GM12892 (cell line): ENCODE results near the gene EPHX1.
"Not testable (repeated sequence)": the region's sequence is repeated elsewhere in the genome, so short reads cannot be mapped to it uniquely, and the experiment has no call there.

Experiments
- DNase-seq: peaks from one replicate; pipeline ENCODE4 v3.0.0; 2011; ENCODE audit not compliant: insufficient read length
- FAIRE-seq: peaks from 2 replicates; lab custom pipeline; 2011; peaks lifted over from hg19 to GRCh38; lab: Jason Lieb, UNC
- POLR2A ChIP-seq: IDR thresholded peaks from 2 replicates; pipeline ENCODE4 v1.6.1; 2011; ENCODE audit warnings: low read depth, low read length, control low read depth
- POLR2AphosphoS5 ChIP-seq: IDR thresholded peaks from 2 replicates; pipeline ENCODE4 v1.6.1; 2011; ENCODE audit warnings: low read depth, low read length, control low read depth
- TAF1 ChIP-seq: IDR thresholded peaks from 2 replicates; pipeline ENCODE4 v1.6.1; 2011; ENCODE audit warnings: low read depth, mild to moderate bottlenecking, control low read depth, low read length, borderline replicate concordance

EPHX1 gene

DNA sequence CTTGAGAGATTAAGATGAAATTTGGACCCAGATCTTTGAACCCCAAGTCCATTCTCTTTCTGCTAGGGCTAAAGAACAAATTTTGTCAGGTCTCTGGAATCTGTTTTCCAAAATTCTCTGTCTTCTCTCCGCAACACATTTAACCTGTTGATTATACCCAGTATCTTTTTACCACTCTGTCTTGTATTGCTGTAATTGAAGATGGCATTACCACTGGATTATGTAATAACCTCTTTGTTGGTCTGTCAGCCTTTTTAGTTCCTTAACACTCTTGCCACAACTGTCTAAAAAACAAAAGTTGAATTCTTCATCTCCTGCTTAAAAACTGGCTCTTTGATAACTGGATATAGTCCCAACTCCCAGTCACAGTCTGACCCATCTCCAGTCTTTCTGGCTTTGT, 29.3 kb upstream of the EPHX1 start:
- TF ChIP-seq POLR2A (no peak), POLR2AphosphoS5 (no peak), TAF1 (no peak)
- no peak for FAIRE-seq
- no peak for DNase-seq

DNA sequence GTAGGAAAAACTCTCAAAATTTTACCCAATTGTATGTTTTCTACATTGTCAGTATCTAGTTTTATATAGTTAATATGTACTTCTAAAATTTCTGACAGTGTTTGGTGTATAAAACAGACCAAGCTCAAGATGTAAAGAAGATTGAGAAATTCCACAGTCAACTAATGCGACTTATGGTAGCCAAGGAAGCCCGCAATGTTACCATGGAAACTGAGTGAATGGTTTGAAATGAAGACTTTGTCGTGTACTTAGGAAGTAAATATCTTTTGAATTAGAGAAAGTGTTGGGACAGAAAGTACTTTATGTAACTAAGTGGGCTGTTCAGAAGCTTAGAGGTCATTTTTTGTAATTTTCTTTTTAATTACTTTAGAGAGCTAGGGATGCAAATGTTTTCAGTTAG, 20.8 kb upstream of the EPHX1 start:
- FAIRE-seq = peak; percentile 73
- DNase-seq = not testable (repeated sequence)

DNA sequence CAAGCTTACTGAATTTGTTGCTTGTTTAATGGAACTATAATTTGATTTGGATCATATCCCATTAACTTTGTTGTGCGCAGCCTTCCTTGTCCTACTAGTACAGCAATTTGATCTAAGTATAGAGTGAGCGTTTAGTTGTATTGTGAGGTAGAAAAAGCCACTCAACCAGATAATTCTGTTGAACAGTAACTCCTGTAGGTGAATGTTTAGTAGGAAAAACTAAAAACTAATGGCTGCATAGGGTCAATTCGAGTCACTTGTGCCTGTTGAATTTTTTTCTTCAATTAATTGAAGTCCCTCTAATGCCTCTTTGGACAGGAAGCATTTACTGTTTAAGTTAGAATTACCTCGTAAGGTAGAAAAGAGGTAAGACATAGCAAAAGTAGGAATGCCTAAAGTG, 15.0 kb upstream of the EPHX1 start:
- DNase-seq = no peak
- TF ChIP-seq POLR2A (no peak), TAF1 (no peak), POLR2AphosphoS5 (no peak)
- no peak for FAIRE-seq

DNA sequence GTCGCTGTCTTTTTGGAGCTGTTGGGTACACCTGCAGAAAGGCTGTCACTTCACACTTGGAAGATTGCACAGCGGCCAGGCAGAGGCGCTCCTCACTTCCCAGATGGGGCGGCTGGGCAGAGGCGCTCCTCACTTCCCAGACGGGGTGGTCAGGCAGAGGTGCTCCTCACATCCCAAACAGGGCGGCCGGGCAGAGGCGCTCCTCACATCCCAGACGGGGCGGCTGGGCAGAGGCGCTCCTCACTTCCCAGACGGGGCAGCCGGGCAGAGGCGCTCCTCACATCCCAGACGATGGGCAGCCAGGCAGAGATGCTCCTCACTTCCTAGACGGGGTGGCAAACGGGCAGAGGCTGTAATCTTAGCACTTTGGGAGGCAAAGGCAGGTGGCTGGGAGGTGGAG, 13.8 kb upstream of the EPHX1 start:
- DNase-seq, FAIRE-seq: not testable (repeated sequence)

DNA sequence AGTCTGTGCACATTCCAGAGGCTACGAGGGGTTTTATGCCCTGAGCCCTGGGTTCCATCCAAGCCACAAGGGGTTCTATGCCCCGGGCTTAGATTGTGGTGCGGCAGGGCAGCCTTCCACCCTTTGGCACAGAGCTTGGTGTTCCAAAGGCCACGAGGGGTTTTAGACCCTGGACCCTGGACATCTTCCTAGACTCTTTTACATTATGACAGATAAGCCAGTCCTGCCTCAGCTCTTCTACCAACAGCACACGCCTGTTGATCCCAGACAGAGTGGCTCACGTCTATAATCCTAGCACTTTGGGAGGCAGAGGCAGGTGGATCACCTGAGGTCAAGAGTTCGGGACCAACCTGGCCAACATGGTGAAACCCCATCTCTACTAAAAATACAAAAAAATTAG, 8.8 kb upstream of the EPHX1 start:
- DNase-seq, FAIRE-seq: not testable (repeated sequence)

DNA sequence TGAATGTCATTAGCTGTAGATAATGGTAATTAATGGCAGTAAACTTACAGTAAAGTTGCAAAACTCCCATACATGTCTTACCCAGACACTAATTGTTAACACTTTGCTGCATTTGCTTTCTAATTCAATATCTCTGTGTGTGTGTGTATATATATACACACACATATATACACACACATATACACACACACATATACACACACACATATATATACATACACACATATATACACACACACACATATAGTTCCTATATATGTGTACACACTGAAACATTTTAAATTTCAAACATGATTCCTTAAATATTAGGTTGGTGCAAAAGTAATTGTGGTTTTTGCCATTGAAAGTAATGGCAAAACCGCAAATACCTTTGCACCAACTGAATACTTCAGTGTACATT, 3.7 kb upstream of the EPHX1 start:
- TF ChIP-seq POLR2AphosphoS5 (no peak), POLR2A (no peak), TAF1 (no peak)
- DNase-seq (no peak), FAIRE-seq (no peak)

DNA sequence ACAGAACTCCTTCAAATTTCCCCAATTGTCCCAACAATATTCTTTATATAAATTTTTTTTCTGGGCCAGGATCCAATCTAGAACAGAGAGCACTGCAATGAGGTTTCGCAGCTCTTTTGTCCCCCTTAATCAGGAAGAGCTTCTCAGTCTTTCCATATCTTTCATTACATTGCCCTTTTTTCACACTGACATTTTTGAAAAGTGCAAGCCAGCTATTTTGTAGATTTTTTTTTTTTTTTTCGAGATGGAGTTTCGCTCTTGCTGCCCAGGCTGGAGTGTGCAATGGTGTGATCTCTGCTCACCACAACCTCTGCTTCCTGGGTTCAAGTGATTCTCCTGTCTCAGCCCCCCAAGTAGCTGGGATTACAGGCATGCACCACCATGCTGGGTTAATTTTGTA, 3.2 kb upstream of the EPHX1 start:
- not testable (repeated sequence) for FAIRE-seq, DNase-seq

DNA sequence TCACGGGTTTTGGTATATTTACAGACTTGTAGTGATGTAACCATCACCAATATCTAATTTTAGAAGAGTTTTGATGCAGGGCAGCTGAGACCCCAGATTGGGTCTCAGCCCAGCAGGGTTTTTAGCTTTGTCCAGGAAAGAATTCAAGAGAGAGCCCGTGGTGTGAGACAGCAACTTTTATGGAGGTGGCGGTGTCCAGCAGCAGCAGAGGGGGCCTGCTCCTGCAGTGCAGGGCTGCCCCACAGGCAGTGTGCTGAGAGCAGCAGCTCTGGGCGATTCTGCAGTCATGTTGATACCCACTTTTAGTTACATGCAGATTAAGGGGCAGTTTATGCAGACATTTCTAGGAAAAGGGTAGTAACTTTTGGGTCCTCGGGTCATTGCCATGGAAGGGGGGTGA, 1.8 kb upstream of the EPHX1 start:
- no peak for TF ChIP-seq POLR2AphosphoS5
- no peak for TF ChIP-seq TAF1
- no peak for TF ChIP-seq POLR2A
- FAIRE-seq = no peak

DNA sequence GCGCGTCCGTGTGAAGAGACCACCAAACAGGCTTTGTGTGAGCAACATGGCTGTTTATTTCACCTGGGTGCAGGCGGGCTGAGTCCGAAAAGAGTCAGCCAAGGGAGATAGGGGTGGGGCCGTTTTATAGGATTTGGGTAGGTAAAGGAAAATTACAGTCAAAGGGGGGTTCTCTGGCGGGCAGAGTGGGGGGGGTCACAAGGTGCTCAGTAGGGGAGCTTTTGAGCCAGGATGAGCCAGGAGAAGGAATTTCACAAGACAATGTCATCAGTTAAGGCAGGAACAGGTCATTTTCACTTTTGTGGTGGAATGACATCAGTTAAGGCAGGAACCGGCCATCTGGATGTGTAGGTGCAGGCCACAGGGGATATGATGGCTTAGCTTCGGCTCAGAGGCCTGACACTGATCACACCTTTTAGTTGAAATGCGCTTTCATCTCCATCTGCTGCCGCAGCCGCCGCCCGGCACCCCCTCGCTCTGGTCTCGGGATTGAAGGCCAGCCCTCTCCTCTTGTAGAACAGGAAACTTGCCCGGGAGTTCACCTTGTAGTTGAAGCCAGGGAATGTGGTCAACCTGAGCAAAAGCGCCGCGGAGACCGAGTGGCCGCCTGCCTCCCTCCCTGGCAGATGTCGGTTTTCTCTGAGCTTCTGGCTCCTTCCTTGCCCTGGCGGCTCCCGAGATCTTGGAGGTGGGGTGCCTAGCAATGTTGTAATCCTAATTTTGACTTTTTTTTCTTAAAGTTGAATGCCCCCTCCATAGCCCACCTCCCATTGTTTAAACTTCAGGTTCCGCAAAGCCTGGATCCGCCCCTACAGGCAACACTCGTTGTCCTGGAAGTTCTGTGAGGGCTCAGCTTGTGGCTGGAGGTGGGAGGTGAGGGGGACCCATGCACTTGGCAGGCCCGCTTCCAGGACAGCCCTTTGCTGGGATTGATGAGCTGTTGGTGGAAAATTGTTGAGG, 935 bp downstream of the EPHX1 start:
- FAIRE-seq, DNase-seq: not testable (repeated sequence)

More for the DNA sequence above, 1.8 kb upstream of the EPHX1 start:
- no peak for DNase-seq

DNA sequence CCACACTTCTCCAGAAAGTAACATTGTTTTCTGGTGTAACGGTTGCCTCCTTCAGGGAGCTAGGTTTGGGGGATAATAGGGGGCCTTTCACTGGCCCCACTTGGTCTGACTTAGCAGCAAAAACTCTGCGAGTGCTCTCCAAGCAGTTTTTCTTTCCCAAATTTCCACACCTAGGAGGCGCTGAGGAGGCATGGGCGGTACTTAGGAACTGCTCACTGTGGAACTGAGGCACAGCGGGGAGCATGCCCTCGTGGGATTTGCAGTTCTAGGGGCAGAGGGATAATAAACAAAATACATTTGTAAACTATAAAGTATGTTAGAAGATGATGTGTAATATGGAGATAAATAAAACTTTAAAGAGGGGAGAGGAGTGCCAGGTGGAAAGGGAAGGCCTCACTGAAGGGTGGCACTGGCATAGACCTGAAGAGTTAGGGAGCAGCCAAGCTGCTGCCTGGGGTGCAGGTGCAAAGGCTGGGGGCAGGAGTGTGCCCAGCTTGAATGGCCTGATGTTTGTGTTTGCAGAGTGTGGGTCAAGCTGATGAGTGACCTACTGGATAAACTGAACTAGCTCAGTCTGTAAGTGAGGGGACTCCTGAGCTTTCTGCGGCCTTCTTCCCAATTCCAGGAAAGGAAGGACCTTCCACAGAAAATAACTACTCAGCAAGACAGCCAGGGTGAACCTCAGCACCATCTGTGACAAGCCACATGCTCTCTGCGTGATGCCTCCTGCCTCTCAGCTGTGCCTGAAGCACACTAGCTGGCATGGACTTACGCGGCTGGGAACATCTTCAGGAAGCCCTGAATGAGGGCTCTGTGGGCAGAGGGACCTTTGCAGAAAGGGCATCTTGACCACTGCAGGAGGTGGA, 1.9 kb downstream of the EPHX1 start:
- FAIRE-seq (no peak), DNase-seq (no peak)
- TF ChIP-seq POLR2A = no peak
- TF ChIP-seq TAF1 = no peak
- no peak for TF ChIP-seq POLR2AphosphoS5

DNA sequence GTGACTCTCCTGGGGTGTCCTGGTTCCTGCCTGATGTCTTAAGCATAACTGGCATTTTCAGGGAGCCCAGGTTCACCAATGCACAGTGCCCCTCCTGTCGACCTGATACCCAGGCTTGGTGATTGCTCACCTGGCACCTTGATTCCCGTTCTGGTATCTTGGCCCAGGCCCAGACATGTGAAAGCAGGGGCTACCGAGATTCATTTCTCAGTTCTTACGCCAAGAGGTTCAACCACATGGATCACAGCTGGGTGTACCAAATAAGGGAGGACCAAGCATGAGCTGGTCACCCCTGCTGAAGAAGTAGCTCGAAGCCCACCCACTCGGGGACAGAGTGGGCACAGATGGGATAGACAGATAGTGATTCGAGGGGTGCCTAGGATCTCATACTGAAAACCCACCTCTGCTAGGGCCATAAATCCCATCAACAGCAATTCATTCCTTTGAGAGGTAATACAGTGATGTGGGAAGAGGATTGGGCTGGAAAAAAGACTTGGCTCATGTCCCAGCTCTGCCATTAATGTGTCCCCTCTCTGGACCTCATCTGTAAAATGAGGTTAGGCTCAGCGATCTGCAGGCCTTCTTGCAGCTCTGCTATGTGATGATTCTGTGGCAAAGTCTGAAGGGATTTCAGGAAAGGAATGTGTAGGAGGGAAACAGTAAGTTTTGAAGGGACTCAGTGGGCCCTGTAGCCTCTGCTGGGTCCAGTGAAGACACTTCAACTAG, 2.7 kb downstream of the EPHX1 start:
- no peak for FAIRE-seq
- TF ChIP-seq TAF1 (no peak), POLR2A (no peak), POLR2AphosphoS5 (no peak)
- no peak for DNase-seq
